Peyer's patch (tissue), 4 donors: Measurements from ENCODE around the gene TDG. TPM values are rescaled to one million over a fixed set of nuclear protein-coding genes. Genes with fewer than 3 reads are reported as not detected.

Experiments
- DNase-seq, 3 donors: peaks; one replicate each; pipeline ENCODE4 v3.0.0-alpha.2; 2017 to 2019
- H3K27ac ChIP-seq, 4 donors: fragments of 200-600 bp; sonication (generic); one replicate each; pipeline ENCODE4 v1.5.1; 2016 to 2019
- H3K27me3 ChIP-seq, 2 donors: fragments of 200-600 bp; sonication (generic); one replicate each; pipeline ENCODE4 v1.5.1; 2019
- H3K36me3 ChIP-seq, 3 donors: fragments of 200-600 bp; sonication (generic); one replicate each; pipeline ENCODE4 v1.5.1; 2016 to 2019
- H3K4me1 ChIP-seq, 4 donors: fragments of 200-600 bp; sonication (generic); one replicate each; pipeline ENCODE4 v1.5.1; 2016 to 2019
- H3K4me3 ChIP-seq, 4 donors: fragments of 200-600 bp; sonication (generic); 1 replicate in 3 of 4; 2 replicates in 1 of 4; pipeline ENCODE4 v1.5.1; 2016 to 2019; ENCODE audit warnings: mild to moderate bottlenecking in 1 of 4
- H3K9me3 ChIP-seq, 4 donors: fragments of 200-600 bp; sonication (generic); one replicate each; pipeline ENCODE4 v1.5.1; 2016 to 2019; ENCODE audit warnings: mild to moderate bottlenecking in 1 of 4
- CTCF ChIP-seq, 6 experiments: fragments of 450-650 bp in 4 of 6; fragments of 200-600 bp in 2 of 6; sonication (generic) in 1 of 6; IDR thresholded peaks; one replicate each; pipeline ENCODE4 v1.5.1; 2017 to 2019; ENCODE audit warnings: antibody characterized with exemption in 6 of 6, mild to moderate bottlenecking in 3 of 6, moderate library complexity in 1 of 6
- POLR2A ChIP-seq, 2 donors: fragments of 450-650 bp; IDR thresholded peaks; one replicate each; pipeline ENCODE4 v1.5.1; 2017; ENCODE audit warnings: antibody characterized with exemption in 2 of 2, mild to moderate bottlenecking in 2 of 2, moderate library complexity in 2 of 2
- total RNA-seq, 4 donors: library from RNA; depleted of rRNA; stranded (reverse); fragments of >200 nt; gene quantifications; one replicate each; pipeline ENCODE4 v1.1.0, GENCODE V29; 2016

The TDG gene
- total RNA-seq, 4 donors from 2014 or later, result 24.5 to 37.0 (median 31.1) TPM

GRCh38 chr12:103929784-103930033 is 36.0 kb upstream of the TDG start:
- Histone ChIP-seq H3K4me3 (peak overlapping the region; percentile 56 to 84 (median 70)), H3K4me1 (peaks cover 0 to 29% (median 11%) of the 10 kb centered on the region in 4 donors), H3K27ac (peak overlapping the region; percentile 90 to 97 (median 96)), H3K9me3 (no peaks in the 10 kb centered on the region), H3K27me3 (no peaks in the 10 kb centered on the region), H3K36me3 (peaks cover 0 to 20% (median 0%) of the 10 kb centered on the region in 3 donors)
- TF ChIP-seq POLR2A (IDR thresholded peaks at IDR 0.05), result no peak
- TF ChIP-seq CTCF (IDR thresholded peaks at IDR 0.05), result no peak
- DNase-seq, result no peak

GRCh38 chr12:103930034-103930786 is 35.5 kb upstream of the TDG start, which contains the start of gene HSP90B1:
Gene HSP90B1 (plus strand): TSS chr12:103930410. CDS start chr12:103930516, 106 bp downstream.
- TF ChIP-seq CTCF (IDR thresholded peaks at IDR 0.05), result peak in 1 of 6 experiments; percentile 3
- TF ChIP-seq POLR2A (IDR thresholded peaks at IDR 0.05), result peak; percentile 77 to 96
- peak; percentile 99 to 100 (median 100) for DNase-seq
- Histone ChIP-seq H3K36me3 (peaks cover 0 to 24% (median 0%) of the 10 kb centered on the region in 3 donors), H3K27ac (peak within 1 kb of the TSS; percentile 90 to 97 (median 96)), H3K4me1 (peaks cover 0 to 34% (median 11%) of the 10 kb centered on the region in 4 donors), H3K27me3 (no peaks in the 10 kb centered on the region), H3K9me3 (no peaks in the 10 kb centered on the region), H3K4me3 (peak within 1 kb of the TSS; percentile 80 to 89 (median 84))

- Histone ChIP-seq H3K4me1 (peaks cover 0 to 40% (median 11%) of the 10 kb centered on the region in 4 donors), H3K36me3 (peaks cover 0 to 32% (median 0%) of the 10 kb centered on the region in 3 donors), H3K4me3 (peak overlapping the region; percentile 80 to 89 (median 84)), H3K27me3 (no peaks in the 10 kb centered on the region), H3K27ac (peak overlapping the region; percentile 89 to 97 (median 94)), H3K9me3 (no peaks in the 10 kb centered on the region)
- TF ChIP-seq CTCF (IDR thresholded peaks at IDR 0.05), result no peak
- TF ChIP-seq POLR2A (IDR thresholded peaks at IDR 0.05), result no peak
- DNase-seq, result peak; percentile 28 to 60 (median 57)
Measured at GRCh38 chr12:103930787-103931735, 34.6 kb upstream of the TDG start.

GRCh38 chr12:103933237-103933636 is 32.4 kb upstream of the TDG start:
- Histone ChIP-seq H3K36me3 (peaks cover 0 to 54% (median 0%) of the 10 kb centered on the region in 3 donors), H3K27me3 (no peaks in the 10 kb centered on the region), H3K27ac (no peak overlapping the region), H3K4me3 (no peak overlapping the region), H3K4me1 (peaks cover 0 to 40% (median 9%) of the 10 kb centered on the region in 4 donors), H3K9me3 (no peaks in the 10 kb centered on the region)
- no peak for TF ChIP-seq POLR2A (IDR thresholded peaks at IDR 0.05)
- TF ChIP-seq CTCF (IDR thresholded peaks at IDR 0.05), result no peak
- no peak for DNase-seq

- TF ChIP-seq CTCF (IDR thresholded peaks at IDR 0.05) (no peak), POLR2A (IDR thresholded peaks at IDR 0.05) (no peak)
- Histone ChIP-seq H3K27me3 (no peaks in the 10 kb centered on the region), H3K36me3 (peaks cover 3 to 89% (median 4%) of the 10 kb centered on the region in 3 donors), H3K9me3 (no peaks in the 10 kb centered on the region), H3K27ac (no peak overlapping the region), H3K4me1 (peaks cover 0 to 35% (median 8%) of the 10 kb centered on the region in 4 donors), H3K4me3 (no peak overlapping the region)
- DNase-seq, result no peak
Measured at GRCh38 chr12:103936679-103937078, 29.0 kb upstream of the TDG start.
